Right cardiac atrium (tissue), 5 donors: Measurements from ENCODE around the gene NDUFB8. TPM values are rescaled to one million over a fixed set of nuclear protein-coding genes. Genes with fewer than 3 reads are reported as not detected.
"Not testable (repeated sequence)": the region's sequence is repeated elsewhere in the genome, so short reads cannot be mapped to it uniquely, and the experiment has no call there.

Experiments
- ATAC-seq, 2 donors: fragments of 200-7000 bp; cut with Tn5 transposase; one replicate each; pipeline versions ENCODE4 v1.8.0 to v1.9.1; 2020; ENCODE audit warnings: moderate library complexity in 2 of 2, mild to moderate bottlenecking in 1 of 2
- DNase-seq, 3 donors: peaks; one replicate each; pipeline ENCODE4 v3.0.0-alpha.2; 2020
- H3K27ac ChIP-seq: one replicate; pipeline ENCODE4 v1.5.1; 2013; ENCODE audit warnings: mild to moderate bottlenecking, low read length, control low read depth, moderate library complexity
- H3K27me3 ChIP-seq: one replicate; pipeline ENCODE4 v1.6.1; 2013; ENCODE audit not compliant: control insufficient read depth, insufficient read depth
- H3K4me1 ChIP-seq: one replicate; pipeline ENCODE4 v1.6.1; 2013; ENCODE audit warnings: low read length; ENCODE audit not compliant: control insufficient read depth, insufficient read depth
- H3K4me3 ChIP-seq: one replicate; pipeline ENCODE4 v1.5.1; 2013; ENCODE audit warnings: low read length, control low read depth
- H3K9me3 ChIP-seq: one replicate; pipeline ENCODE4 v1.6.1; 2013; ENCODE audit warnings: low read length; ENCODE audit not compliant: control insufficient read depth
- WGBS: extraction: QIAGEN DNeasy Blood & Tissue Kit; methylation state at CpG from one replicate; pipeline ENCODE4 v1.1.7; 2013; 5-methylcytosine and 5-hydroxymethylcytosine counted together
- intact Hi-C, 4 donors: fragments of 100-400 bp; cut with DNase I; formaldehyde crosslinking; loops; one replicate each; pipeline versions ENCODE4 v1.11.0 to v1.14.0; 2022 to 2023
- long read RNA-seq, 4 donors: library from polyadenylated mRNA; unstranded; transcript quantifications; one replicate each; pipeline ENCODE4 v2.0.0, GENCODE V29; 2020 to 2021
- polyA plus RNA-seq: library from polyadenylated mRNA; stranded (reverse); fragments of 200-250 nt; gene quantifications from one replicate; pipeline ENCODE4 v1.2.3, GENCODE V29; 2013
- total RNA-seq, 4 donors: library from RNA; stranded (reverse); fragmentation: NEBNext Ultra II Directional; extraction: Animal tissue kit (Norgen Biotek cat#: 25700); gene quantifications; one replicate each; pipeline ENCODE4 v1.2.1, GENCODE V29; 2021
- donor health status: healthy with polysubstance abuse.
- donor health status: DM: no; HTN: yes; CAD: no.
- donor health status: DM: no; HTN: no; CAD: no.
- donor health status: DM: no; HTN: yes; CAD: no; lungs with severe emphysema.
- donor health status: DM: yes; HTN: yes; CAD: no.

NDUFB8 gene
- total RNA-seq = 100 to 1,000 TPM; 344 to 447 (median 412) TPM
- 1,100 TPM for polyA plus RNA-seq
- long read RNA-seq, donor 1, transcript NDUFB8-201 (5 exons, 671 nt) = major isoform, 186 of 208 reads
- long read RNA-seq, donor 1, transcript NDUFB8-205 (4 exons, 829 nt) = minor isoform, 11 of 208 reads
- long read RNA-seq, donor 1, partial matches to known transcripts = 3 of 208 reads
- long read RNA-seq, donor 1, other reads (novel, unspliced or antisense) = 6 of 208 reads
- long read RNA-seq, donor 2, transcript NDUFB8-203 (5 exons, 713 nt) = minor isoform, 5 of 231 reads
- long read RNA-seq, donor 2, transcript NDUFB8-205 (4 exons, 829 nt) = minor isoform, 9 of 231 reads
- long read RNA-seq, donor 2, transcript NDUFB8-201 (5 exons, 671 nt) = major isoform, 185 of 231 reads
- long read RNA-seq, donor 2, partial matches to known transcripts = 23 of 231 reads
- long read RNA-seq, donor 2, other reads (novel, unspliced or antisense) = 2 of 231 reads
- long read RNA-seq, donor 3, transcript NDUFB8-201 (5 exons, 671 nt) = major isoform, 104 of 161 reads
- long read RNA-seq, donor 3, transcript NDUFB8-205 (4 exons, 829 nt) = minor isoform, 33 of 161 reads
- long read RNA-seq, donor 3, partial matches to known transcripts = 16 of 161 reads
- long read RNA-seq, donor 3, other reads (novel, unspliced or antisense) = 2 of 161 reads
- long read RNA-seq, donor 4, transcript NDUFB8-205 (4 exons, 829 nt) = minor isoform, 6 of 161 reads
- long read RNA-seq, donor 4, transcript NDUFB8-201 (5 exons, 671 nt) = major isoform, 129 of 161 reads
- long read RNA-seq, donor 4, transcript NDUFB8-203 (5 exons, 713 nt) = minor isoform, 9 of 161 reads
- long read RNA-seq, donor 4, partial matches to known transcripts = 12 of 161 reads
- long read RNA-seq, donor 4, other reads (novel, unspliced or antisense) = 2 of 161 reads

DNA sequence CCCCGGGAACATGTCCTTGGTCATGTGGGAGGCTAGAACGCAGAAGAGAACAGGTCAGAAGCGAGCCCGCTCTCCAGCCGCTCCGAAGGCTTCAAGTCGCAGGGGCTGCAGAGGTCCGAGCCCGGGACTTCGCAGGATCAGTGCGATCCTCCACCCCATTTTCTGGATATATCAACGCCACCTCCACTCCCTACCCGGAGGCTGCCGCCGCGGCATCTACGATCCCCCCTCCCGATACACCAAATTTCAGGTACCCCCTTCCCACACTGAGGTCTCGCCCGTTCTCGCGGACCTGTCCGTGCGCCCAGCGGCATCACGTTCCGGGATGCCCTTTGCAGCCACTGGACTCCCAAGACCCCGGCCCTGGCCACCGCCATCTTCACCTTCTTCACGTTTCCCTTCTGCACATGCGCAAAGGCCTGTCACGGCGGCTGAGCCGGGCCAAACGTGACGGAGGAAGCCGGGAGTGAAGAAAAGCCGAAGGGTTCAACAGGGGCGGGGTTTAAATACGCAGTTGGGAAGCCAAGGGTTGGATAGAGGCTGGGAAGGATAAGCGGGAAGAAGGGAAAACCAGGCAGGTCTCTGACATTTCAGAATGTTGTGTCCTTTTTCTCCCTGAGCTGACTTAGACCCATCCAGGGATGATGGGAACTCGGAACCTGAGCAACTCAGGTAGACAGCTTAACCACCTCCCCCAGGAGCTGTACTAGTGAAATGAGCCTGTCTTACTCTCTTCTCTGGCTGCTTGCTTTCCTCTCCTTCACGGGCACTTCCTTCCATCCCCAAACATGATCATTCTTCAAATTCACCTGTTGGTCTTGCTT, at the start of gene NDUFB8:
Gene NDUFB8 (minus strand): TSS at position 397 of the 824 bp plus-strand sequence. CDS start 20 bp downstream, at position 377.
- intact Hi-C loops = loop anchor here in 1 of 4 donors (10.0 kb wide), 1 partner anchor 185 kb away; the partner anchor contains the start of gene SCD
- Histone ChIP-seq H3K4me1 (no peaks in the 10 kb centered on the region), H3K27ac (peak within 1 kb of the TSS; percentile 74), H3K27me3 (no peaks in the 10 kb centered on the region), H3K4me3 (peak within 1 kb of the TSS; percentile 85), H3K9me3 (no peaks in the 10 kb centered on the region)
- WGBS = 1% methylated on average over 43 of the region's 43 CpGs
- DNase-seq (peak; percentile 91 to 96 (median 96)), ATAC-seq (peak; percentile 92 to 94)

DNA sequence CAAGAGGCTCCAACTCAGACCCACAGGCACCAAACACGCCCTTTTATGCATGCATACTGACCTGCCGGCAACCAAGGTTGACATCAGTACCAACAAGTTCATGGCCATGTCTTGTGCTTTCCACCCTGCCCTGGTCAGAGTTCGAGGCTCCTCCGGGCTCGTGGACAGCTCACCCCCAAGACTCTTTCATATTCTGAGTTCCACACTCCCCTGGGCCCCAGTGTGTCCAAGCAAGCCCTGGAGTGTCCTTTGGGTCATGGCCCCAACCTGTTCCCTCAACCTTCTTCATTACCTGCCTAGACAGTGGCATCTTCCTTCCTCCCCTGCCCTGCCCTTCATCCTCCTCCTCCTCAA, 46.6 kb upstream of the NDUFB8 start:
- ATAC-seq (no peak), DNase-seq (no peak)
- intact Hi-C loops = no loop called here
- WGBS = 85% methylated on average over 5 of the region's 5 CpGs
- Histone ChIP-seq H3K27ac (no peak overlapping the region), H3K4me1 (no peaks in the 10 kb centered on the region), H3K27me3 (no peaks in the 10 kb centered on the region), H3K4me3 (no peak overlapping the region), H3K9me3 (no peaks in the 10 kb centered on the region)

DNA sequence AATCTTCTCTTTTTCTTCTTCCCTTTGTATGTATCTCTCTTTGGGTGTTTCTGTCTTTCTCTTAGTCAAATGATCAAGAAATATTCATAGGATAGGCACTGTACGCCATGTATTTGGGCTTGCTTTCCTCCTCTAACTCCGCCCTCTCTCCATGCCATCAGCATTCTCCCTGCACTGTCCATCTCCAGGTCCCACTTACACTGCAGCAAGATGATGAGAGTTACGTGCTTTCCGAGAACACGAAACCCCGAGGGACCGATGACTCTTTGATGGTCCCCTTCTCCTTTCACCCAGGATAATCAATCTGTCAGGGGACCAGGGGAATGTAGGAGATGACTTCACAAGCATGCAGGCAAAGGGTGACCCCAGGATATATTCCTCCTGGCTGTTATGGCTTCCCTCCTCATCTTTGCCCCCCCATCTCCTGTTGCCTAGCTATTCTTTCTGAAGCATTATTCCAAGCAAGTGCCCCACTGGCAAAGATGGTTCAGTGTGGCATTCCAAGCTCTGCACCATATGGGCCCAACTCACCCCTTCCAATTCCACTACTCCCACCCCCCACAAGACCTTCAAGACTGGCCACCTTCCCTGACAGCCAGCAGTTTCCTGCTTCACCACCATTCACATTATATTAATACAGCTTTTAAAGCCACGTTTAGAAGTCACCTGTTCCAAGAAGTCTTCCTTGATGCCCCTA, 46.1 kb upstream of the NDUFB8 start:
- DNase-seq (no peak), ATAC-seq (no peak)
- intact Hi-C loops = no loop called here
- Histone ChIP-seq H3K9me3 (no peaks in the 10 kb centered on the region), H3K27ac (no peak overlapping the region), H3K27me3 (no peaks in the 10 kb centered on the region), H3K4me3 (no peak overlapping the region), H3K4me1 (no peaks in the 10 kb centered on the region)
- 84% methylated on average over 8 of the region's 8 CpGs for WGBS

DNA sequence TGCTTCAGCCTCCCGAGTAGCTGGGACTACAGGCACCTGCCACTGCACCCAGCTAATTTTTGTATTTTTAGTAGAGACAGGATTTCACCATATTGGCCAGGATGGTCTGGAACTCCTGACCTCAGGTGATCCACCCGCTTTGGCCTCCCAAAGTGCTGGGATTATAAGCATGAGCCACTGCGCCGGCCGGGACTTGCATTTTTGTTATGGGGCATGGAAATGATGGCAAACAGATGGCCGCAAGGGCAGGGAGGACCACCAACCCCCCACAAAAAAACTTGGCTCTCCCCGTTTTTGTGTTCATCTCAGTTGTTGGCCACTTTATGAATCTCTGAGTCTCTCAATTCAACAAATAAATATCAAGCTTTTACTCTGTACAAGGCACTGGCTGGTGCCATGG, 45.5 kb upstream of the NDUFB8 start:
- DNase-seq, H3K4me3 ChIP-seq, H3K9me3 ChIP-seq, H3K27me3 ChIP-seq, ATAC-seq, H3K27ac ChIP-seq, H3K4me1 ChIP-seq, intact Hi-C loops: not testable (repeated sequence)
- 76% methylated on average over 7 of the region's 7 CpGs for WGBS

DNA sequence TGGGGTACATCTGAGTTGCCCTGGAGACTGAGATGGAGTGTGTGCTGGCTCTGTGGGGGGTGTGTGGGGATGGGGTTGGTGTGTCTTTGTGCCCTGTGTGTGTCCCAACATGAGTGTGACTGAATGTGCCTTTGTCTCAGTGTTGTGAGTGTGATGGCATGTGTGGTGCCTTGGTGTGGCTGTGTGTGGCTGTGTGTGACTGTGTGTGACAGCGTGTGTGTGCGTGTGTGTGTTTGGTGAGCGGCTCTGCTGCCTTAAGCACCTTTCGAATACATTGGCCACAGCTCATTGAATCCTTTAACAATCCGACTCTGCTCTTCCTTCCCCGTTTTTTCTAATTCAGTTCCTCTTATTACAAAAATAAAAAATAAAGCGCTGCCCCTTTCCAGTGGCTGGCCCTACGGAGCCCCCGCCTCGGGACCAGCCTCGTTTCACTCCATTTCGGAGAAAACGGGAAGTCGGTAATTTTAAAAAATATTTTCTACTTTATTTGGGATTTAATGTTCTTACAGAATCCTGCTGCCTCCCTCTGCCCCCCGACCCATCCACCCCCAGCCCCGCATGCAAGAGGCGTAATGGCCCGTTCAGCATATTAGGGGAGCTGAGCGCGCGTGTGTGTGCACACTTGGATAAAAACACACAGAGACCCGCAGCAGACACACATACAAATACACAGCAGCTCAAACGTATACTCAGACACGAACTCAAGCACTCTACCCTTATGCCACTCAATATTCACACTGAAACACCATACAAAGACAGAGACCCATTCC, 41.6 kb upstream of the NDUFB8 start:
- DNase-seq (no peak), ATAC-seq (no peak)
- Histone ChIP-seq H3K9me3 (no peaks in the 10 kb centered on the region), H3K4me3 (no peak overlapping the region), H3K4me1 (no peaks in the 10 kb centered on the region), H3K27me3 (no peaks in the 10 kb centered on the region), H3K27ac (no peak overlapping the region)
- intact Hi-C loops = no loop called here
- WGBS = 88% methylated on average over 24 of the region's 24 CpGs

DNA sequence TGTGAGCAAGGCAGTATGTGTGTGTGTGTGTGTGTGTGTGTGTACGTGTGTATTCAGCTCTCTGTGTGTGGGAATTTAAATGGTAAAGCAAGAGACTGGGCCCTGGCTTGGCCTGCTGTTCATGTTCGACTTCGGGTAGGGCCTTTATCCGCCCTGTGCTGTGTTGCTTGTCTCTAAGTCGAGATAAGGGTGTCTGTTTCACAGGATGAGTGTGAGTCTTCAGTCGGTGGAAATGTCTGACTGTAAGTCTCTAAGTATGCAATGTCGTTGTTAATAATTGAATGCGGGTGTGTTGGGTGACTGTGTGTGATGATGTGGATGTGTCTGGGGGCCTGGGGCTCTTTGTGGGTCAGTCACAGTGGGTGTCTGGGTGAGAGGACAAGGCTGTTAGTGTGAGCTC, 40.8 kb upstream of the NDUFB8 start:
- H3K27ac ChIP-seq = no peak overlapping the region
- intact Hi-C loops = no loop called here
- 37% methylated on average over 8 of the region's 8 CpGs for WGBS
- H3K27me3 ChIP-seq = no peaks in the 10 kb centered on the region
- DNase-seq = no peak
- ATAC-seq = no peak
- H3K4me1 ChIP-seq = no peaks in the 10 kb centered on the region
- no peak overlapping the region for H3K4me3 ChIP-seq
- no peaks in the 10 kb centered on the region for H3K9me3 ChIP-seq

DNA sequence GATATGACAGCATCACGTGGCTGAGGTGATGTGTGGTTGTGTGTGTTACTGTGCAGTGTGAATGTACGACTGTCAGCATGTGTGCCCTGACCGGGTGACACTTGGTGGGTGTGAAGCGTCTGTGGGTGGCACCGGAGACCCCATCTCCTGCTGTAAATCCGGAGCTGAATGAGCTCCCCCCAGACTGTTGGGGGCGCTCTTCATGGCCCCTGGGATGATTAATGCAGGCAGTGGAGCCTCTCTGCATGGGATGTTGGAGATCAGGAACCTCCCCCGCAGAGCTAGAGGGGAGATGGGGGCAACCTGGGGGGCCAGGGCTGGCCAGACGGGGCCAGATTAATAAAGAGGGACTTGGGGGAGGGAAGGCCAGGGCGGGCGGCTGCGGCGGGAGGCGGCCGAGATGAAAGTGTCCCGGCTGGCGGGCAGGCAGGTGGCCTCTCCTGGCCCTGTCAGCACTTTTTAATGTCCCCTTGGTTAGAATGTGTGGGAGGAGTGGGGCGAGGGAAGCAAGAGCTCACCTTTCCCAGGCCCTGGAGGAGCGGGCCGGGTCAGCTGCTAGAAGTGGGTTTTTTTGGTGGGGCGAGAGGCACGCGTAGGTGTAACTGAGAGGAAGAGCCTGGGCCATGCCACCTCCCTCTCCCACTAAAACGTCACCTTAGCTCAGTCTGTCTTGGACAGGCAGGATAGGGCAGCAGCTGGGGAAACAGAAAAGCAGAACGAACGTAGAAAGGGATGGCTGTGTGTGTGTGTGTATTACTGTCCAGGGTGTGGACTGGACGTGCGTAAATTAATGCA, 40.2 kb upstream of the NDUFB8 start:
- Histone ChIP-seq H3K27me3 (no peaks in the 10 kb centered on the region), H3K4me1 (no peaks in the 10 kb centered on the region), H3K4me3 (no peak overlapping the region), H3K9me3 (no peaks in the 10 kb centered on the region), H3K27ac (no peak overlapping the region)
- no peak for DNase-seq
- no peak for ATAC-seq
- WGBS = 19% methylated on average over 28 of the region's 28 CpGs
- intact Hi-C loops = no loop called here

DNA sequence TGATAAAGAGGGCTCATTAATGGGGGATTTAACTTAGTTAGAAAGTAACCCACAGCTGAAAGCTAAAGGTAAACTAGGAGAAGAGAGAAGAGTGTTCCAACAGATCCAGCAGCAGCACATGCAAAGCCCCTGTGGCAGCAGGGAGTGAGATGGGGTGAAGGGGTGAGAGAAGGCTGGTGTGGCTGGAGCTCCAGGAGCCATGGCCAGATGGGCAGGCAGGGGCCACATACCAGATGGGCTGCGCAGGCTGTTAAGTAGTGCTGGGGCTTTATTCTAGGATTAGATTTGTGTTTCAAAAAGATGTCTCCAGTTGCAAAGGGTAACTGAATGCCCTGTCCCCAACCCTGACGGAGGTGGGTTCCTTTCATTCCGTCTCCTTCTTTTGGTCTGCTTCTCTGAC, 39.2 kb upstream of the NDUFB8 start:
- no peak for DNase-seq
- intact Hi-C loops = no loop called here
- WGBS = 84% methylated on average over 3 of the region's 3 CpGs
- Histone ChIP-seq H3K9me3 (no peaks in the 10 kb centered on the region), H3K4me1 (no peaks in the 10 kb centered on the region), H3K27ac (no peak overlapping the region), H3K27me3 (no peaks in the 10 kb centered on the region), H3K4me3 (no peak overlapping the region)
- no peak for ATAC-seq

DNA sequence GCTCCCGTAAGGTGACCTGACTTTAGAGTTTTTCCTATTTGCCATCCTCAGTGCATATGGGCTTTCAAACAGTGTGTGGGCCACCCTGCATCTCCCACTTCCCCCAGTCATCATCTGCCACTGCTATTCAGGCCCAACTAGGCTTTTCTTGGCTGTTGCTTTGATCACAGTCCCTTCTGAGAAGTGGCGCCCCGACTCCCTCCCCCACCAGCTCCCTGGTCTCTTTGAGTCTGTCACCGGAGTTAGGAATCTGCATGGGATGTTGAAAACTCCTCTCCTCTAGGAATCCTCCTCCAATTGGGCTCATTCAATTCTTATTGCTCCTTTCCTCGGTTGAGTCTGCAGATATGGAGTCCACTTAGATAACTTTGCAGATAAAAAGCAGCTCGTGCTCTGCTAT, 38.2 kb upstream of the NDUFB8 start:
- no peak for DNase-seq
- no peak overlapping the region for H3K4me3 ChIP-seq
- no peaks in the 10 kb centered on the region for H3K9me3 ChIP-seq
- no peaks in the 10 kb centered on the region for H3K4me1 ChIP-seq
- 15% methylated on average over 6 of the region's 6 CpGs for WGBS
- no peak for ATAC-seq
- no peak overlapping the region for H3K27ac ChIP-seq
- H3K27me3 ChIP-seq = no peaks in the 10 kb centered on the region
- intact Hi-C loops = no loop called here
